ENCODE results near the gene CLCN7. TPM values are rescaled to one million over a fixed set of nuclear protein-coding genes. Genes with fewer than 3 reads are reported as not detected.

CLCN7 gene
- total and polyA plus RNA-seq, 2 experiments from 2014 or later = 17.4 to 53.8 TPM

- TF ChIP-seq REST (IDR thresholded peaks at IDR 0.05; ENCODE audit: unreplicated experiment) (no peak), CREB1 (CRISPR knock-in tag; IDR thresholded peaks at IDR 0.05; ENCODE audit: low read depth) (no peak), EZH2phosphoT487 (IDR thresholded peaks at IDR 0.05; ENCODE audit: unreplicated experiment) (no peak), EZH2 (IDR thresholded peaks at IDR 0.05; ENCODE audit: low read depth, unreplicated experiment) (no peak), CTCF (conservative IDR thresholded peaks at IDR 0.05; ENCODE audit: low read depth in 2 of 2) (no peak), ETS1 (IDR thresholded peaks at IDR 0.05) (no peak), JUNB (IDR thresholded peaks at IDR 0.05; ENCODE audit: unreplicated experiment) (no peak), ZNF114 (CRISPR knock-in tag; IDR thresholded peaks at IDR 0.05) (no peak), POLR2AphosphoS5 (IDR thresholded peaks at IDR 0.05; ENCODE audit: low read depth) (no peak)
Observed at GRCh38 chr16:1505912-1506311, 31.1 kb upstream of the CLCN7 start (continued).

GRCh38 chr16:1505073-1505844 lies 30.4 kb upstream of the CLCN7 start:
- H3K9me3 Mint-ChIP-seq = no peaks in the 10 kb centered on the region
- H2AFZ ChIP-seq = no peak overlapping the region
- no peak overlapping the region for H3K4me2 ChIP-seq
- TF ChIP-seq CTCF (conservative IDR thresholded peaks at IDR 0.05; ENCODE audit: low read depth in 2 of 2) (no peak), ZNF114 (CRISPR knock-in tag; IDR thresholded peaks at IDR 0.05) (no peak)
- H4K20me1 ChIP-seq (replicated peaks; ENCODE audit: insufficient read depth) = 0 out of 2 replicates have a peak, but pooled peaks cover 4% of the 10 kb centered on the region
- no peaks in the 10 kb centered on the region for H3K4me1 ChIP-seq (ENCODE audit: insufficient read depth)
- H3F3A ChIP-seq (replicated peaks; ENCODE audit: low read depth) = no peaks in the 10 kb centered on the region
- H3K9me2 ChIP-seq (ENCODE audit: insufficient read depth) = no peaks in the 10 kb centered on the region
- DNase-seq (ENCODE audit: low spot score) (no peak), ATAC-seq (no peak)
- no peaks in the 10 kb centered on the region for H3K79me2 ChIP-seq (replicated peaks; ENCODE audit: insufficient read depth)
- H3K4me3 ChIP-seq = no peak overlapping the region
- H3K4me1 Mint-ChIP-seq = no peaks in the 10 kb centered on the region
- H3K27me3 Mint-ChIP-seq (ENCODE audit: insufficient read depth, low read depth, poor library complexity) = peaks cover 7% of the 10 kb centered on the region
- H3K36me3 Mint-ChIP-seq (ENCODE audit: low read depth) = peaks cover 25% of the 10 kb centered on the region
- no peak overlapping the region for H3K4me3 Mint-ChIP-seq
- H3K27ac Mint-ChIP-seq = no peak overlapping the region
- no peaks in the 10 kb centered on the region for H3K27me3 ChIP-seq (ENCODE audit: insufficient read depth)
- 0 out of 2 replicates have a peak, but pooled peaks cover 5% of the 10 kb centered on the region for H3K36me3 ChIP-seq (ENCODE audit: insufficient read depth)
- H3K27ac ChIP-seq (ENCODE audit: low read depth) = no peak overlapping the region

All from GM23338 (cell line).